Esophagus (tissue), 2 donors: Measurements from ENCODE around the gene IL3RA. TPM values are rescaled to one million over a fixed set of nuclear protein-coding genes. Genes with fewer than 3 reads are reported as not detected.
"Not testable (repeated sequence)": the region's sequence is repeated elsewhere in the genome, so short reads cannot be mapped to it uniquely, and the experiment has no call there.

ENCODE experiments used
- H3K27ac ChIP-seq, 2 donors: one replicate each; pipeline ENCODE4 v1.5.1; 2013; ENCODE audit warnings: low read depth in 2 of 2, mild to moderate bottlenecking in 2 of 2, inconsistent platforms in 1 of 2, low read length in 1 of 2, moderate library complexity in 1 of 2
- H3K27me3 ChIP-seq, 2 donors: one replicate each; pipeline ENCODE4 v1.6.1; 2013; ENCODE audit warnings: low read length in 2 of 2, control low read depth in 1 of 2, mild to moderate bottlenecking in 1 of 2; ENCODE audit not compliant: insufficient read depth in 2 of 2, control insufficient read depth in 1 of 2
- H3K36me3 ChIP-seq, 2 donors: one replicate each; pipeline ENCODE4 v1.6.1; 2013; ENCODE audit warnings: low read length in 1 of 2; ENCODE audit not compliant: control insufficient read depth in 2 of 2, insufficient read depth in 2 of 2
- H3K4me1 ChIP-seq, 2 donors: one replicate each; pipeline ENCODE4 v1.6.1; 2013; ENCODE audit warnings: low read length in 1 of 2; ENCODE audit not compliant: control insufficient read depth in 2 of 2, insufficient read depth in 2 of 2
- H3K4me3 ChIP-seq, 2 donors: one replicate each; pipeline ENCODE4 v1.5.1; 2013; ENCODE audit warnings: low read length in 2 of 2, mild to moderate bottlenecking in 2 of 2, low read depth in 1 of 2, moderate library complexity in 1 of 2
- H3K9me3 ChIP-seq, 2 donors: one replicate each; pipeline ENCODE4 v1.6.1; 2013; ENCODE audit warnings: mild to moderate bottlenecking in 2 of 2, low read depth in 1 of 2, low read length in 1 of 2, moderate library complexity in 1 of 2; ENCODE audit not compliant: control insufficient read depth in 2 of 2, insufficient read depth in 1 of 2
- WGBS, 2 donors: extraction: QIAGEN DNeasy Blood & Tissue Kit; methylation state at CpG; one replicate each; pipeline ENCODE4 v1.1.7; 2013; 5-methylcytosine and 5-hydroxymethylcytosine counted together
- polyA plus RNA-seq, 2 donors: library from polyadenylated mRNA; stranded (reverse); fragments of 200-250 nt; gene quantifications; one replicate each; pipeline ENCODE4 v1.2.3, GENCODE V29; 2013
- donor health status: healthy with polysubstance abuse.
- donor health status: Bipolar disorder and iron deficiency.

The IL3RA gene
- polyA plus RNA-seq, 2 donors = 2.2 to 2.7 TPM

GRCh38 chrX:1306909-1307625 lies 29.5 kb upstream of the IL3RA start:
- no peaks in the 10 kb centered on the region for H3K36me3 ChIP-seq
- no peaks in the 10 kb centered on the region for H3K27me3 ChIP-seq
- WGBS, 2 donors = 84 to 93% methylated on average over 15 of the region's 15 CpGs
- H3K9me3 ChIP-seq = peaks cover 0 to 3% of the 10 kb centered on the region in 2 donors
- H3K27ac ChIP-seq = no peak overlapping the region
- H3K4me3 ChIP-seq = no peak overlapping the region
- H3K4me1 ChIP-seq = no peaks in the 10 kb centered on the region

DNA sequence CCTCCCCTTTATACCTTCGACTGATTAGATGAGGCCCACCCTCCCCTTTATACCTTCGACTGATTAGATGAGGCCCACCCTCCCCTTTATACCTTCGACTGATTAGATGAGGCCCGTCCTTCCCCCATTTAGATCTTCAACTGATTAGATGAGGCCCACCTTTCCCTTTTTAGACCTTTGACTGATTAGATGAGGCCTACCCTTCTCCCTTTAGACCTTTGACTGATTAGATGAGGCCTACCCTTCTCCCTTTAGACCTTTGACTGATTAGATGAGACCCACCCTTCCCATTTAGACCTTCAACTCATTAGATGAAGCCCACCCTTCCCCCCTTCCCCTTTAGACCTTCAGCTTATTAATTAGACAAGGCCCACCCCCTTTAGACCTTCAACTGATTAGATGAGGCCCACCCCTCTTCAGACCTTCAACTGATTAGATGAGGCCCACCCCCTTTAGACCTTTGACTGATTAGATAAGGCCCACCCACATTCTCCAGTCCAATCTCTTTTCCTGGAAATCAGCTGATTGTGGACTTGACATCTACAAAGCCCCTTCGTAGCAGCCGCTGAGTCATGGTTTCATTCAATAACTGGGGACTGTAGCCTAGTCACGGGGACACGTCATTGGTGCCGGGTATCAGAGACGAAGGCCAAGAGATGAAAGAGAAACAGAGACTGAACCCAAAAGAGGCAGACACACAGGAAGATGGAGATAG lies 28.8 kb upstream of the IL3RA start:
- 89 to 91% methylated on average over 10 of the region's 10 CpGs for WGBS, 2 donors
- H3K36me3 ChIP-seq = no peaks in the 10 kb centered on the region
- no peaks in the 10 kb centered on the region for H3K27me3 ChIP-seq
- H3K4me1 ChIP-seq = no peaks in the 10 kb centered on the region
- no peak overlapping the region for H3K4me3 ChIP-seq
- peaks cover 0 to 3% of the 10 kb centered on the region in 2 donors for H3K9me3 ChIP-seq
- no peak overlapping the region for H3K27ac ChIP-seq

- H3K9me3 ChIP-seq = peaks cover 0 to under 1% of the 10 kb centered on the region in 2 donors
- H3K27ac ChIP-seq = no peak overlapping the region
- H3K4me3 ChIP-seq = no peak overlapping the region
- no peaks in the 10 kb centered on the region for H3K27me3 ChIP-seq
- H3K4me1 ChIP-seq = no peaks in the 10 kb centered on the region
- no peaks in the 10 kb centered on the region for H3K36me3 ChIP-seq
- WGBS, 2 donors = 86 to 94% methylated on average over 7 to 8 of the region's 8 CpGs
These were observed 28.1 kb upstream of the IL3RA start for GRCh38 chrX:1308476-1308875.

GRCh38 chrX:1308917-1309316 lies 27.7 kb upstream of the IL3RA start:
- not testable (repeated sequence) for H3K9me3 ChIP-seq, H3K4me3 ChIP-seq, H3K4me1 ChIP-seq, H3K27ac ChIP-seq, H3K36me3 ChIP-seq, H3K27me3 ChIP-seq
- 82 to 84% methylated on average over 12 of the region's 12 CpGs for WGBS, 2 donors

DNA sequence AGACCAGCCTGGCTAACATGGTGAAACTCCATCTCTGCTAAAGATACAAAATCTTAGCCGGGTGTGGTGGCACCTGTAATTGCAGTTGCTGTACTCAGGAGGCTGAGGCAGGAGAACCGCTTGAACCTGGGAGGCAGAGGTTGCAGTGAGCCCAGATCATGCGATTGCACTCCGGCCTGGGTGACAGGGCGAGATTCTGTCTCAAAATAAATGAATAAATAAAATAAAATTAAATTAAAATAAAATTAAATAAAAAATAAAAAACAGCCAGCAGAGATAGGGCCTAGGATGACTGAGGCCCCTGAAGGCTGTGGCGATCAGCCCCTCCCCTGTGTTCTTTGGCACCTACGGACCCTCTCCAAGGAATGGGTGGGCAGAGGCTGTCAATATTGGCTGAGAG lies 22.8 kb upstream of the IL3RA start:
- Histone ChIP-seq H3K4me3 (no peak overlapping the region), H3K27ac (no peak overlapping the region), H3K9me3 (peaks cover 0 to 2% of the 10 kb centered on the region in 2 donors), H3K4me1 (no peaks in the 10 kb centered on the region), H3K36me3 (no peaks in the 10 kb centered on the region), H3K27me3 (no peaks in the 10 kb centered on the region)
- WGBS, 2 donors = 89 to 93% methylated on average over 7 of the region's 7 CpGs

GRCh38 chrX:1316527-1316926 lies 20.1 kb upstream of the IL3RA start:
- no peaks in the 10 kb centered on the region for H3K36me3 ChIP-seq
- no peak overlapping the region for H3K4me3 ChIP-seq
- 61 to 64% methylated on average over 18 of the region's 18 CpGs for WGBS, 2 donors
- H3K4me1 ChIP-seq = no peaks in the 10 kb centered on the region
- H3K9me3 ChIP-seq = peaks cover 0 to 2% of the 10 kb centered on the region in 2 donors
- no peaks in the 10 kb centered on the region for H3K27me3 ChIP-seq
- no peak overlapping the region for H3K27ac ChIP-seq

- Histone ChIP-seq H3K27me3 (no peaks in the 10 kb centered on the region), H3K36me3 (no peaks in the 10 kb centered on the region), H3K9me3 (peaks cover 0 to 3% of the 10 kb centered on the region in 2 donors), H3K4me1 (no peaks in the 10 kb centered on the region), H3K4me3 (no peak overlapping the region), H3K27ac (no peak overlapping the region)
- WGBS, 2 donors = 76% methylated on average over 13 of the region's 13 CpGs
These were observed 14.9 kb upstream of the IL3RA start for GRCh38 chrX:1321674-1322073.

DNA sequence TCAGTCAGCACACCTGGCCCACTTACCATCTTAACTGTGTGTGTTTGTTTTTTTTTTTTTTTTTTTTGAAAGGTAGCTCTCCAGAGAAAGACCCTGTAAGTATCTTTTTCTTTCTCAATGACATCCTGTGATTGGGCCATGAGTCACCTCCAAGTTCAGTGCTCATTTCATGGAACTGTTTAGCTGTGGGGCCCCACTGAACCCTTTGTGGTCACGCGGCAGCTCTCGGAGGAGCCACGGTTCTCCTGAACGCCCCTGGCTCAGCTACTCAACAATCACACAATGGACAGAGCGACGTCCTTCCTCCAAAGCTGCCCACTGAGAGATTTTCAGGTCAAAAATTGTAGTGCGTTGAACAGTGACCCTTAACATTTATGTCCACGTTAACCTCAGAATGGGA lies 14.2 kb upstream of the IL3RA start:
- no peak overlapping the region for H3K27ac ChIP-seq
- WGBS, 2 donors = 66 to 77% methylated on average over 9 of the region's 9 CpGs
- no peak overlapping the region for H3K4me3 ChIP-seq
- H3K9me3 ChIP-seq = peaks cover 0 to 3% of the 10 kb centered on the region in 2 donors
- H3K27me3 ChIP-seq = no peaks in the 10 kb centered on the region
- no peaks in the 10 kb centered on the region for H3K36me3 ChIP-seq
- H3K4me1 ChIP-seq = no peaks in the 10 kb centered on the region

DNA sequence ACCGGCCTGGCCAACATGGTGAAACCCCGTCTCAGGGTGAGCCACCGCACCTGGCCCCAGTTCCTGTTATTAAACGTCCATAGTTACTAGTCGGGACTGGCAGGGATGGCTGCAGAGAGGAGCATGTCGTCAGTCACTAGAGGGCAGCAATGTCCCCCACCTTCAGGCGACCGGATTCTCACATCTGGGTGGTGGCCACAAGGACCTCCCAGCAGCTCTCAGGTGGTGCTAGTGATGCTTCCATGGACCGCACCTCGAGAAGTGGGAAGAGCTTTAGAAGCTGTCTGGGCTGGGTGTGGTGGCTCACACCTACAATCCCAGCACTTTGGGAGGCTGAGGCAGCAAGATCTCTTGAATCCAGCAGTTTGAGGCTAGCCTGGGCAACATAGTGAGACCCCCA lies 13.3 kb upstream of the IL3RA start:
- Histone ChIP-seq H3K36me3 (no peaks in the 10 kb centered on the region), H3K27ac (no peak overlapping the region), H3K4me3 (no peak overlapping the region), H3K27me3 (no peaks in the 10 kb centered on the region), H3K4me1 (no peaks in the 10 kb centered on the region), H3K9me3 (peaks cover 0 to 3% of the 10 kb centered on the region in 2 donors)
- WGBS, 2 donors = 11 to 15% methylated on average over 10 of the region's 10 CpGs
